IMR-90 (cell line): ENCODE measurements around the gene KIF1B. TPM values are rescaled to one million over a fixed set of nuclear protein-coding genes. Genes with fewer than 3 reads are reported as not detected.

Experiments
- ATAC-seq: fragments of 200-7000 bp; cut with Tn5 transposase; 2 replicates; pipeline ENCODE4 v1.9.1; 2020; ENCODE audit warnings: low read depth, mild to moderate bottlenecking, moderate library complexity
- BruUV-seq: library from RNA; stranded (reverse); fragments of 400-500 nt; replicated peaks from 2 replicates; lab custom pipeline; 2021; lab: Mats Ljungman, UMichigan
- CTCF ChIA-PET: fragments of 300-600 bp; formaldehyde crosslinking; extraction: SDS; loops from one replicate; lab custom pipeline; 2021; ENCODE audit warnings: antibody characterized with exemption; lab: Yijun Ruan, JAX
- POLR2A ChIA-PET: fragments of 300-600 bp; sonication (Branson Sonifier 250); formaldehyde crosslinking; loops from one replicate; lab custom pipeline; 2022; ENCODE audit warnings: antibody characterized with exemption; ENCODE audit not compliant: unreplicated experiment; lab: Charles Lee
- DNase-seq: peaks from one replicate; pipeline ENCODE4 v3.0.0; 2013
- H2AFZ ChIP-seq: replicated peaks from 2 replicates; pipeline ENCODE3; 2013; ENCODE audit warnings: low read length, mild to moderate bottlenecking; ENCODE audit not compliant: poor library complexity
- H2AK5ac ChIP-seq: 2 replicates; pipeline ENCODE4 v1.6.1; 2013; ENCODE audit warnings: low read depth, low read length, inconsistent platforms
- H2AK9ac ChIP-seq: replicated peaks from 2 replicates; pipeline ENCODE3; 2013; ENCODE audit warnings: mild to moderate bottlenecking, low read depth, low read length, moderate library complexity; ENCODE audit not compliant: poor library complexity
- H2BK120ac ChIP-seq: 2 replicates; pipeline ENCODE4 v1.6.1; 2013; ENCODE audit warnings: low read depth, low read length, inconsistent platforms
- H2BK15ac ChIP-seq: 3 replicates; pipeline ENCODE4 v1.6.1; 2013; ENCODE audit warnings: low read depth, low read length, inconsistent platforms
- H2BK20ac ChIP-seq: 2 replicates; pipeline ENCODE4 v1.6.1; 2013; ENCODE audit warnings: low read depth, mild to moderate bottlenecking, inconsistent platforms, low read length, moderate library complexity
- H2BK5ac ChIP-seq: 2 replicates; pipeline ENCODE4 v1.6.1; 2013; ENCODE audit warnings: mild to moderate bottlenecking, low read depth, low read length, inconsistent platforms; ENCODE audit not compliant: poor library complexity, severe bottlenecking
- H3K14ac ChIP-seq: replicated peaks from 2 replicates; pipeline ENCODE4 v1.6.1; 2013; ENCODE audit warnings: low read depth, low read length, inconsistent platforms
- H3K18ac ChIP-seq: 2 replicates; pipeline ENCODE4 v1.6.1; 2013; ENCODE audit warnings: low read depth, low read length, control low read depth
- H3K23ac ChIP-seq: 2 replicates; pipeline ENCODE4 v1.6.1; 2013; ENCODE audit warnings: low read depth, low read length, inconsistent platforms
- H3K27ac ChIP-seq: 2 replicates; pipeline ENCODE4 v1.5.1; 2013; ENCODE audit warnings: mild to moderate bottlenecking, control low read depth, low read length; ENCODE audit not compliant: insufficient read depth
- H3K27me3 ChIP-seq: 2 replicates; pipeline ENCODE4 v1.6.1; 2013; ENCODE audit warnings: low read length; ENCODE audit not compliant: control insufficient read depth, insufficient read depth
- H3K36me3 ChIP-seq: 2 replicates; pipeline ENCODE4 v1.6.1; 2013; ENCODE audit warnings: low read length, mixed read lengths; ENCODE audit not compliant: control insufficient read depth, insufficient read depth
- H3K4ac ChIP-seq: 2 replicates; pipeline ENCODE4 v1.6.1; 2013; ENCODE audit warnings: low read depth, low read length, inconsistent platforms
- H3K4me1 ChIP-seq: 2 replicates; pipeline ENCODE4 v1.6.1; 2013; ENCODE audit warnings: low read length, mixed read lengths; ENCODE audit not compliant: control insufficient read depth, insufficient read depth
- H3K4me2 ChIP-seq: 2 replicates; pipeline ENCODE4 v1.6.1; 2013; ENCODE audit warnings: low read depth, mild to moderate bottlenecking, control low read depth, low read length, moderate library complexity
- H3K4me3 ChIP-seq: 2 replicates; pipeline ENCODE4 v1.5.1; 2013; ENCODE audit warnings: low read depth, mild to moderate bottlenecking, control low read depth, low read length, moderate library complexity; ENCODE audit not compliant: insufficient read depth
- H3K56ac ChIP-seq: 2 replicates; pipeline ENCODE4 v1.6.1; 2013; ENCODE audit warnings: low read length, inconsistent platforms; ENCODE audit not compliant: insufficient read depth; ENCODE audit errors: extremely low read depth
- H3K79me1 ChIP-seq, 2 experiments: 2 replicates each; pipeline ENCODE4 v1.6.1; 2013; ENCODE audit warnings: low read length in 2 of 2, inconsistent platforms in 1 of 2, low read depth in 1 of 2
- H3K9ac ChIP-seq: 2 replicates; pipeline ENCODE4 v1.6.1; 2013; ENCODE audit warnings: low read depth, low read length, control low read depth
- H3K9me1 ChIP-seq: 2 replicates; pipeline ENCODE4 v1.6.1; 2013; ENCODE audit warnings: low read length, inconsistent platforms; ENCODE audit not compliant: insufficient read depth
- H3K9me3 ChIP-seq: 2 replicates; pipeline ENCODE4 v1.6.1; 2013; ENCODE audit warnings: low read length; ENCODE audit not compliant: control insufficient read depth, insufficient read depth
- H4K20me1 ChIP-seq: 2 replicates; pipeline ENCODE4 v1.6.1; 2013; ENCODE audit warnings: low read length, inconsistent platforms; ENCODE audit not compliant: insufficient read depth
- H4K5ac ChIP-seq: 2 replicates; pipeline ENCODE4 v1.6.1; 2013; ENCODE audit warnings: mild to moderate bottlenecking, low read depth, low read length, control low read depth
- H4K8ac ChIP-seq, 2 experiments: 2 replicates each; pipeline ENCODE4 v1.6.1; 2013; ENCODE audit warnings: low read depth in 2 of 2, low read length in 2 of 2, control low read depth in 1 of 2, inconsistent platforms in 1 of 2
- H4K91ac ChIP-seq: 2 replicates; pipeline ENCODE4 v1.6.1; 2013; ENCODE audit warnings: low read depth, low read length, inconsistent platforms; ENCODE audit not compliant: insufficient read depth
- BHLHE40 ChIP-seq: fragments of 150-350 bp; IDR thresholded peaks from 2 replicates; pipeline ENCODE4 v1.6.1; 2016; ENCODE audit warnings: mild to moderate bottlenecking, low read depth, low read length
- FOS ChIP-seq: fragments of 150-350 bp; IDR thresholded peaks from 2 replicates; pipeline ENCODE4 v1.6.1; 2016; ENCODE audit warnings: low read depth, low read length
- MXI1 ChIP-seq: IDR thresholded peaks from 2 replicates; pipeline ENCODE4 v1.6.1; 2012; ENCODE audit warnings: low read depth, mild to moderate bottlenecking, low read length, moderate library complexity, borderline replicate concordance
- NFE2L2 ChIP-seq: fragments of 150-350 bp; IDR thresholded peaks from 2 replicates; pipeline ENCODE4 v1.6.1; 2016; ENCODE audit warnings: low read depth, mild to moderate bottlenecking, low read length
- RAD21 ChIP-seq: IDR thresholded peaks from 2 replicates; pipeline ENCODE4 v1.6.1; 2012; ENCODE audit warnings: low read length, improper control_type of control experiment
- RCOR1 ChIP-seq: IDR thresholded peaks from 2 replicates; pipeline ENCODE4 v1.6.1; 2012; ENCODE audit warnings: mild to moderate bottlenecking, low read length, improper control_type of control experiment; ENCODE audit not compliant: insufficient replicate concordance
- RFX5 ChIP-seq: IDR thresholded peaks from 2 replicates; pipeline ENCODE4 v1.8.0; 2012; ENCODE audit warnings: low read depth, mild to moderate bottlenecking, low read length, moderate library complexity
- SMC3 ChIP-seq: fragments of 150-350 bp; IDR thresholded peaks from 2 replicates; pipeline ENCODE4 v1.6.1; 2016; ENCODE audit warnings: low read depth, mild to moderate bottlenecking, antibody characterized with exemption, low read length, moderate library complexity
- WGBS, 2 experiments: methylation state at CpG; one replicate each; pipeline versions ENCODE4 v1.1.5 to v1.1.7; 2013; ENCODE audit warnings: missing lambda C conversion rate in 2 of 2; ENCODE audit not compliant: insufficient read length in 1 of 2; ENCODE audit errors: extremely low coverage in 2 of 2; 5-methylcytosine and 5-hydroxymethylcytosine counted together
- dilution Hi-C: fragments of 300-500 bp; cut with HindIII; formaldehyde crosslinking; loops from one replicate; pipeline ENCODE4 v1.14.3; 2018; ENCODE audit warnings: low sequenced_read_pairs; ENCODE audit not compliant: unreplicated experiment
- in situ Hi-C: fragments of 300-500 bp; cut with MboI; formaldehyde crosslinking; loops from 3 replicates; pipeline ENCODE4 v1.14.3; 2019; ENCODE audit warnings: low sequenced_read_pairs, inconsistent platforms, mixed read lengths
- intact Hi-C: fragments of 100-400 bp; cut with micrococcal nuclease; formaldehyde crosslinking; loops from 2 replicates; pipeline ENCODE4 v1.10.0; 2022
- polyA plus RNA-seq, 3 experiments: library from polyadenylated mRNA; depleted of rRNA; stranded (reverse); fragments of >200 nt; gene quantifications; 2 replicates each; pipeline ENCODE4 v1.2.3, GENCODE V29; 2012; ENCODE audit warnings: low replicate concordance in 1 of 3
- total RNA-seq: library from RNA; depleted of rRNA; stranded (reverse); fragments of >200 nt; gene quantifications from 2 replicates; pipeline ENCODE4 v1.2.3, GENCODE V29; 2012
- TF ChIP-seq, protein P1 (sequence below): fragments of 150-350 bp; IDR thresholded peaks from 2 replicates; pipeline ENCODE4 v1.6.1; 2017; ENCODE audit warnings: mild to moderate bottlenecking, antibody characterized with exemption, low read length, low read depth
- TF ChIP-seq, protein P2 (sequence below): conservative IDR thresholded peaks from 2 replicates; pipeline ENCODE4 v1.5.1; 2012; ENCODE audit warnings: mild to moderate bottlenecking, low read depth, low read length, improper control_type of control experiment
- TF ChIP-seq, protein P3 (sequence below): fragments of 150-350 bp; IDR thresholded peaks from 2 replicates; pipeline ENCODE4 v1.6.1; 2016; ENCODE audit warnings: low read depth, mild to moderate bottlenecking, low read length, moderate library complexity, borderline replicate concordance

Gene KIF1B
- total and polyA plus RNA-seq, 2 of the 4 experiments (the other 2 are of a cell fraction) = 13.0 to 21.1 TPM

DNA sequence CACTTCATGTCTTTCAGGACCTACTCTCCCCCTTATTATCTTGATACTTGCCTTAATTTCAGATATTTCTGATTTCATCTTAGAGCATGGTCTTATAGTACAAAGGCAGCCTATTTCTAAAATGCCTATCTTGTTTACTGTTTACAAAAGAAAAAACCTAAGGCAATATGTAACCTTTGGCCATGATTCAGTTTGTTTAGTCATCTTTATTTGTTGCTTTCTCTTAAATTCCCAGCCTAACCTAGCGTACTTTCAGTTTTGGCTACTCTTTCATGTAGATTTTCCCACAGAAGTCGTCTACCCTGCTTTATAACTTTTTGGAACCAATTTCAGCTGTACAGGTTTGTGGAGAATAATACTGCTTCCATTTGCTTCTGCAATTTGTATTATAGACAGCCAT lies 81.8 kb downstream of the KIF1B start:
- Histone ChIP-seq H4K5ac (no peak overlapping the region), H4K91ac (no peak overlapping the region), H3K27me3 (no peaks in the 10 kb centered on the region), H3K23ac (no peak overlapping the region), H2BK20ac (no peak overlapping the region), H3K9ac (no peak overlapping the region), H2AFZ (no peak overlapping the region), H3K36me3 (peaks cover 24% of the 10 kb centered on the region), H3K27ac (no peak overlapping the region), H2BK5ac (no peak overlapping the region), H3K56ac (no peak overlapping the region), H2BK120ac (no peak overlapping the region), H3K9me1 (no peaks in the 10 kb centered on the region), H4K20me1 (0 out of 2 replicates have a peak, but pooled peaks cover 3% of the 10 kb centered on the region), H2BK15ac (no peak overlapping the region), H3K4me2 (no peak overlapping the region), H3K4me3 (no peak overlapping the region), H4K8ac (no peak overlapping the region), H3K79me1 (peaks cover 8 to 9% of the 10 kb centered on the region in 2 experiments; a peak in 3 of 4 replicates), H3K18ac (no peak overlapping the region), H3K9me3 (no peaks in the 10 kb centered on the region), H2AK9ac (no peak overlapping the region), H3K4ac (no peak overlapping the region), H3K4me1 (no peaks in the 10 kb centered on the region), H3K14ac (no peak overlapping the region), H2AK5ac (no peak overlapping the region)
- intact Hi-C loops = no loop called here
- TF ChIP-seq FOS (no peak), SMC3 (no peak), RCOR1 (no peak), RAD21 (no peak), NFE2L2 (no peak), MXI1 (no peak), BHLHE40 (no peak), RFX5 (no peak)
- TF ChIP-seq, protein P1, sequence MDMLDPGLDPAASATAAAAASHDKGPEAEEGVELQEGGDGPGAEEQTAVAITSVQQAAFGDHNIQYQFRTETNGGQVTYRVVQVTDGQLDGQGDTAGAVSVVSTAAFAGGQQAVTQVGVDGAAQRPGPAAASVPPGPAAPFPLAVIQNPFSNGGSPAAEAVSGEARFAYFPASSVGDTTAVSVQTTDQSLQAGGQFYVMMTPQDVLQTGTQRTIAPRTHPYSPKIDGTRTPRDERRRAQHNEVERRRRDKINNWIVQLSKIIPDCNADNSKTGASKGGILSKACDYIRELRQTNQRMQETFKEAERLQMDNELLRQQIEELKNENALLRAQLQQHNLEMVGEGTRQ = no peak
- TF ChIP-seq, protein P2, sequence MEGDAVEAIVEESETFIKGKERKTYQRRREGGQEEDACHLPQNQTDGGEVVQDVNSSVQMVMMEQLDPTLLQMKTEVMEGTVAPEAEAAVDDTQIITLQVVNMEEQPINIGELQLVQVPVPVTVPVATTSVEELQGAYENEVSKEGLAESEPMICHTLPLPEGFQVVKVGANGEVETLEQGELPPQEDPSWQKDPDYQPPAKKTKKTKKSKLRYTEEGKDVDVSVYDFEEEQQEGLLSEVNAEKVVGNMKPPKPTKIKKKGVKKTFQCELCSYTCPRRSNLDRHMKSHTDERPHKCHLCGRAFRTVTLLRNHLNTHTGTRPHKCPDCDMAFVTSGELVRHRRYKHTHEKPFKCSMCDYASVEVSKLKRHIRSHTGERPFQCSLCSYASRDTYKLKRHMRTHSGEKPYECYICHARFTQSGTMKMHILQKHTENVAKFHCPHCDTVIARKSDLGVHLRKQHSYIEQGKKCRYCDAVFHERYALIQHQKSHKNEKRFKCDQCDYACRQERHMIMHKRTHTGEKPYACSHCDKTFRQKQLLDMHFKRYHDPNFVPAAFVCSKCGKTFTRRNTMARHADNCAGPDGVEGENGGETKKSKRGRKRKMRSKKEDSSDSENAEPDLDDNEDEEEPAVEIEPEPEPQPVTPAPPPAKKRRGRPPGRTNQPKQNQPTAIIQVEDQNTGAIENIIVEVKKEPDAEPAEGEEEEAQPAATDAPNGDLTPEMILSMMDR = no peak
- TF ChIP-seq, protein P3, sequence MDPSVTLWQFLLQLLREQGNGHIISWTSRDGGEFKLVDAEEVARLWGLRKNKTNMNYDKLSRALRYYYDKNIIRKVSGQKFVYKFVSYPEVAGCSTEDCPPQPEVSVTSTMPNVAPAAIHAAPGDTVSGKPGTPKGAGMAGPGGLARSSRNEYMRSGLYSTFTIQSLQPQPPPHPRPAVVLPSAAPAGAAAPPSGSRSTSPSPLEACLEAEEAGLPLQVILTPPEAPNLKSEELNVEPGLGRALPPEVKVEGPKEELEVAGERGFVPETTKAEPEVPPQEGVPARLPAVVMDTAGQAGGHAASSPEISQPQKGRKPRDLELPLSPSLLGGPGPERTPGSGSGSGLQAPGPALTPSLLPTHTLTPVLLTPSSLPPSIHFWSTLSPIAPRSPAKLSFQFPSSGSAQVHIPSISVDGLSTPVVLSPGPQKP = no peak
- ChIA-PET POLR2A (no interaction called here), CTCF (no interaction called here)
- in situ Hi-C loops = no loop called here
- DNase-seq = no peak
- no CpG with 5 or more reads among the region's 2 CpGs for WGBS, 2 experiments
- ATAC-seq = no peak
- no TSS peak for BruUV-seq
- dilution Hi-C loops = no loop called here
